Neuron (in vitro differentiated cells): ENCODE data around the gene ARHGAP18.

ENCODE experiments used
- H2AFZ ChIP-seq: one replicate; pipeline ENCODE4 v1.6.1; 2013; ENCODE audit warnings: low read depth, mild to moderate bottlenecking, inconsistent platforms, low read length, moderate library complexity
- H3K27me3 ChIP-seq: one replicate; pipeline ENCODE4 v1.6.1; 2013; ENCODE audit warnings: low read length; ENCODE audit not compliant: insufficient read depth
- H3K36me3 ChIP-seq: one replicate; pipeline ENCODE4 v1.6.1; 2013; ENCODE audit warnings: low read length; ENCODE audit not compliant: insufficient read depth
- H3K4me1 ChIP-seq: one replicate; pipeline ENCODE4 v1.6.1; 2013; ENCODE audit warnings: low read length; ENCODE audit not compliant: insufficient read depth
- H3K4me3 ChIP-seq: 2 replicates; pipeline ENCODE4 v1.5.1; 2013; ENCODE audit warnings: mild to moderate bottlenecking, low read length, moderate library complexity
- H3K9me3 ChIP-seq: one replicate; pipeline ENCODE4 v1.6.1; 2013; ENCODE audit warnings: low read length

The ARHGAP18 gene

DNA sequence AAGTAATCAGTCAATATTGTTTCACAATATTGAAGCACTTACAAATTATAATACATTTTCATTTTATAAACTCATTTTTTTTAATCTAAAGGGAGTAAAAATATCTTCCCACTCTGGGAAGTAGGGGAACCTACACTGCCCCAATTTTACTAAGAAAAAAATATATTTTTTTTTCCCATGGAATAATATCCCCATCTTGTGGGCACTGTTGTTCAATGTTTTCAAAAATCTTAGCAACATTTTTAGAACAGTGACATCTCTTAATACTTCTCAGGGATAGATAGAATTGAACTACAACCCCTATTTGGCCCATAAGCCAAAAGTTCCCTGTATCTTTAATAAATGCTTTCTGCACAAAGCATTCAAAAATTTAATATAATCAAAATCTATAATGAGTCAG, 42.9 kb downstream of the ARHGAP18 start:
- Histone ChIP-seq H3K36me3 (no peaks in the 10 kb centered on the region), H3K27me3 (no peaks in the 10 kb centered on the region), H3K9me3 (no peaks in the 10 kb centered on the region), H3K4me3 (no peak overlapping the region), H3K4me1 (peaks cover 6% of the 10 kb centered on the region), H2AFZ (no peak overlapping the region)

DNA sequence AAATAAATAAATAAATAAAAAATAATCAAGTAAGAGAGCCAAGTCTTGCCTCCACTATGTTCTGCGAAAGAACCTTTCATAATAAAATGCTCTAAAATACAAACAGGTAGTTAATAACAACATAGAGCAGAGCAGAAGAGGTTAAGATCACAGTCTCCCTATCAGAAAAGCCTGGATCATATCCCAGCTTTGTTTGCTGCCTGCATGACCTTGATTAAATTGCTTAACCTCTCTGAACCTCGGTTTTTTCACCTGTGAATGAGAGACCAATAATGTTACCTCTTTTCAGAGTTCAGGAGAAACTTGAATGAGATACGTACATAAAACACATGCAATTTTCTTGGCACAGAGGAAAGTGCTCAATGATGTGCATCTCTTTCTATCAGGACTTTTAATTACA, 44.4 kb downstream of the ARHGAP18 start:
- H3K9me3 ChIP-seq, result no peaks in the 10 kb centered on the region
- H3K4me1 ChIP-seq, result peaks cover 13% of the 10 kb centered on the region
- no peak overlapping the region for H3K4me3 ChIP-seq
- H3K27me3 ChIP-seq, result no peaks in the 10 kb centered on the region
- H2AFZ ChIP-seq, result no peak overlapping the region
- H3K36me3 ChIP-seq, result no peaks in the 10 kb centered on the region

GRCh38 chr6:129663531-129663930, 46.4 kb downstream of the ARHGAP18 start:
- Histone ChIP-seq H3K27me3 (no peaks in the 10 kb centered on the region), H3K4me1 (peaks cover 13% of the 10 kb centered on the region), H2AFZ (no peak overlapping the region), H3K9me3 (no peaks in the 10 kb centered on the region), H3K4me3 (no peak overlapping the region), H3K36me3 (no peaks in the 10 kb centered on the region)

DNA sequence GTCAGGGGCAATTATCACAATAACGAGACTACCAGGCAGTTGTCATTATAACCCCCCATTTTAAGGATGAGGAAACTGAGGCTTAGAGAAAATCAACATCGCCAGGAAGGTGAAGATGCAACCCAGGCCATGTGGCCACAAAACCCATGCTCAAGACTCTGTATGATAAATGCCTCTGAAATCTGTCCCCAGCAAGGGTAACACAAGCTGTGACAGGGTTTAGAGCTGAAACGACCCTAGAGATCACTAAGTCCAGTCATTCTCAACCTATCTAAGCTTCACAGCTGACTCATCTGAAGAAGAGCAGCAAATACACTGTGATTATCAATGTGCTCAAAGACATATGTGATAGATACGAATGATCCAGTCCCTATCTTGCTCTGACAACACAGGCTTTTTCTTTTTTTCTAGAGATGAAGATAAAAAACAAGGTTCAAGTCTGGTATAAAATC, 47.0 kb downstream of the ARHGAP18 start:
- Histone ChIP-seq H2AFZ (no peak overlapping the region), H3K27me3 (no peaks in the 10 kb centered on the region), H3K36me3 (no peaks in the 10 kb centered on the region), H3K4me1 (peaks cover 13% of the 10 kb centered on the region), H3K4me3 (no peak overlapping the region), H3K9me3 (no peaks in the 10 kb centered on the region)

DNA sequence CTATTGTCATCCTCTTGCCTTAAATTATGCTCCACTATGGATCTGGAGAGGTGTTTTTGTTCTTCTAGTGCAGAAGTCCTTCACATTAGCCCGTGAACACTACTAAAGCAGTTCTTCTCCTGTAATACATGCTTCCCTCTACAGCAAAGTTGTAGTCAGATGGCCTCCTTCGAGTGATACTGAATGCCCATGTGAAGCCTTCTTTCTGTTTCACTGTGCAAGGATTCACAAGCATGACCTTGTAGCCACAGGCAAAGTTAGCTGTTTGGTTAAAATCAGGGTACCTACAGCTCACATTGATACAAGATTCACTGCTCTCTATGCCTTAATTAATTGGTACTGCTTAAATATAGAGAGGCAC, 47.6 kb downstream of the ARHGAP18 start:
- no peaks in the 10 kb centered on the region for H3K9me3 ChIP-seq
- H3K36me3 ChIP-seq, result no peaks in the 10 kb centered on the region
- H2AFZ ChIP-seq, result no peak overlapping the region
- peaks cover 15% of the 10 kb centered on the region for H3K4me1 ChIP-seq
- H3K27me3 ChIP-seq, result no peaks in the 10 kb centered on the region
- peak overlapping the region; percentile 10 for H3K4me3 ChIP-seq

- Histone ChIP-seq H2AFZ (no peak overlapping the region), H3K36me3 (no peaks in the 10 kb centered on the region), H3K4me1 (peaks cover 15% of the 10 kb centered on the region), H3K9me3 (no peaks in the 10 kb centered on the region), H3K4me3 (peak overlapping the region; percentile 10), H3K27me3 (no peaks in the 10 kb centered on the region)
Observed at GRCh38 chr6:129661536-129662405, 48.2 kb downstream of the ARHGAP18 start.

GRCh38 chr6:129660346-129660676, 49.7 kb downstream of the ARHGAP18 start:
- Histone ChIP-seq H3K36me3 (no peaks in the 10 kb centered on the region), H3K9me3 (no peaks in the 10 kb centered on the region), H2AFZ (no peak overlapping the region), H3K4me1 (peaks cover 15% of the 10 kb centered on the region), H3K4me3 (no peak overlapping the region), H3K27me3 (no peaks in the 10 kb centered on the region)

DNA sequence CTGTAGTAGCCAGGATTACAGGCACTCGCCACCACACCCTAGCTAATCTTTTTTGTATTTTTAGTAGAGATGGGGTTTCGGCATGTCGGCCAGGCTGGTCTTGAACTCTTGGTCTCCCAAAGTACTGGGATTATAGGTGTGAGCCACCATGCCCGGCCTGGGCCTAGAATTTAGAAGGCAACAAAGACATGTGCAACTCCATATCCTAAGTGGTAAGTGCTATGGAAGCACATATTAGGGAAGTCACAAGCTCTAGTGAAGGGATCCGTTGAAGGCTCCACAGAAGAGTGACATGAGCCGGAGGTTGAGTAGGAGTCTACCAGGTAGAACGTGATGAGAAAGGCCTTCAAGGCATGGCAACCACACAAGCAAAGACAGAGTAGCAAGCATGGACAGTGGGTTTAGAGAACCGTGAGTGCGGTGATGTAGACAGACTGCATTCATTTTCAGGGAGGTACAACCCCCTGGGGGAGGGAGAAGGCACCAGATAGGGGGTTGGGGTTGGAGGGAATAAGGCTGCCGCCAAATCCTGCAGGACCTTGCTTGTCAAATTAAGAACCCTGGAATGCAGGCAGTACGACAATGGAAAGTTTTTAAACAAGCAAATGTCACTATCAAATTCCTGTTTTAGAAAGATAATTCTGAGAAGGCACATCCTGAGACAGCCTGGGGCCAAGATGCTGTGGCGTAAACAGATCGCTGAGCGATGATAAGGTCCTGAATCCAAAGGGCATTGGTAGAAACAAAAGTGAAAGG, 50.2 kb downstream of the ARHGAP18 start:
- Histone ChIP-seq H3K9me3 (no peaks in the 10 kb centered on the region), H3K36me3 (no peaks in the 10 kb centered on the region), H2AFZ (no peak overlapping the region), H3K27me3 (no peaks in the 10 kb centered on the region), H3K4me1 (peaks cover 15% of the 10 kb centered on the region), H3K4me3 (no peak overlapping the region)

DNA sequence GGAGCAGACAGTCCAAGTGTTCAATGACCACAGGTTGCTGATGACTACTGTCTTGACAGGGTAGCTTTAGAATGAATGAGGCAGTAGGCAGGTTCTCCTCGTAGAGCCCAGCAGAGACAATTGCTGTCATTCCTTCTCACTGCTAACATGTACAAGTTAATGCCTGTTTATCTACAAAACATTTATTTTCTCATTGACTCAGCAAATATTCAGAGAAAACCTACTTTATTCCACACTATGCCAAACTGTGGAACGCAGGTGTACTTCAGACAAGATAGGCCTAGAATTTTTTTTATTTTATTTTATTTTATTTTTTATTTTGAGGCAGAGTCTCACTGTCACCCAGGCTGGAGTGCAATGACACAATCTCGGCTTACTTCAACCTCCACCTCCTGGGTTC, 50.8 kb downstream of the ARHGAP18 start:
- no peak overlapping the region for H2AFZ ChIP-seq
- no peaks in the 10 kb centered on the region for H3K27me3 ChIP-seq

GRCh38 chr6:129657483-129657882, 52.5 kb downstream of the ARHGAP18 start:
- Histone ChIP-seq H3K27me3 (no peaks in the 10 kb centered on the region), H3K4me3 (no peak overlapping the region), H2AFZ (no peak overlapping the region), H3K36me3 (no peaks in the 10 kb centered on the region), H3K9me3 (no peaks in the 10 kb centered on the region), H3K4me1 (peaks cover 13% of the 10 kb centered on the region)

More for the DNA sequence above, 50.8 kb downstream of the ARHGAP18 start:
- peaks cover 15% of the 10 kb centered on the region for H3K4me1 ChIP-seq
- H3K4me3 ChIP-seq, result no peak overlapping the region
- H3K36me3 ChIP-seq, result no peaks in the 10 kb centered on the region
- H3K9me3 ChIP-seq, result no peaks in the 10 kb centered on the region

DNA sequence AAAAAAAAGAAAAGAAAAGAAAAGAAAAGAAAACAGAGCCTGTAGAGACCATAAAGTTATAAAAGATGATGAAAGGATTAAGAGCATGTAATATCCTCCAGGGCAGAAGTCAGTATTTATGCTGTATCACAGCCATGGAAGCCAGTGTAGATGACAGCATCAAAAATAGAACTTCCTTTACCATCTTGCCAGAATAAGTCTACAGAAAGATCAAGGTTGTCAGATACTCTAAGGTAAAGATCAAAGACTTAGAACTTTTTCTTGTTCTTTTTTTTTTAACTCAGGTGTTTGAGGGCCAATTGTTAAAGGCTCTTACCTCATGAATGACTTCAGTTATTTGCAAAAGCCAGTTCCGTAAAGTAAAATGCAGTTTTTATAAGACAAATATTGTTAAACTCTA, 54.6 kb downstream of the ARHGAP18 start:
- Histone ChIP-seq H3K4me3 (no peak overlapping the region), H2AFZ (no peak overlapping the region), H3K9me3 (no peaks in the 10 kb centered on the region), H3K4me1 (peaks cover 2% of the 10 kb centered on the region), H3K36me3 (no peaks in the 10 kb centered on the region), H3K27me3 (no peaks in the 10 kb centered on the region)

- H3K36me3 ChIP-seq, result no peaks in the 10 kb centered on the region
- H3K4me1 ChIP-seq, result peaks cover 2% of the 10 kb centered on the region
- no peaks in the 10 kb centered on the region for H3K27me3 ChIP-seq
- no peak overlapping the region for H3K4me3 ChIP-seq
- H3K9me3 ChIP-seq, result no peaks in the 10 kb centered on the region
- H2AFZ ChIP-seq, result no peak overlapping the region
Observed at GRCh38 chr6:129653746-129654145, 56.2 kb downstream of the ARHGAP18 start.

- no peaks in the 10 kb centered on the region for H3K27me3 ChIP-seq
- H3K4me3 ChIP-seq, result no peak overlapping the region
- no peaks in the 10 kb centered on the region for H3K36me3 ChIP-seq
- H2AFZ ChIP-seq, result no peak overlapping the region
- H3K4me1 ChIP-seq, result peaks cover 2% of the 10 kb centered on the region
- H3K9me3 ChIP-seq, result no peaks in the 10 kb centered on the region
Observed at GRCh38 chr6:129653229-129653628, 56.7 kb downstream of the ARHGAP18 start.
